Muscle of leg (tissue), 11 donors: Measurements from ENCODE around the gene BRCA1. TPM values are rescaled to one million over a fixed set of nuclear protein-coding genes. Genes with fewer than 3 reads are reported as not detected.
"Not testable (repeated sequence)": the region's sequence is repeated elsewhere in the genome, so short reads cannot be mapped to it uniquely, and the experiment has no call there.

Source experiments
- DNase-seq: peaks from one replicate; pipeline ENCODE4 v3.0.0; 2013
- H3K27ac ChIP-seq: one replicate; pipeline ENCODE4 v1.5.1; 2013; ENCODE audit warnings: mild to moderate bottlenecking, low read length, control low read depth
- H3K27me3 ChIP-seq: one replicate; pipeline ENCODE4 v1.6.1; 2013; ENCODE audit warnings: low read length; ENCODE audit not compliant: control insufficient read depth, insufficient read depth
- H3K36me3 ChIP-seq: one replicate; pipeline ENCODE4 v1.6.1; 2013; ENCODE audit warnings: low read length; ENCODE audit not compliant: control insufficient read depth, insufficient read depth
- H3K4me1 ChIP-seq: one replicate; pipeline ENCODE4 v1.6.1; 2013; ENCODE audit warnings: low read length; ENCODE audit not compliant: control insufficient read depth, insufficient read depth
- H3K4me3 ChIP-seq: one replicate; pipeline ENCODE4 v1.5.1; 2013; ENCODE audit warnings: low read length, control low read depth
- H3K9me3 ChIP-seq: replicated peaks from 2 replicates; pipeline ENCODE4 v1.6.1; 2013; ENCODE audit warnings: low read depth, low read length; ENCODE audit not compliant: control insufficient read depth
- WGBS: methylation state at CpG from one replicate; pipeline ENCODE4 v1.1.5; 2013; ENCODE audit warnings: missing lambda C conversion rate; ENCODE audit not compliant: insufficient coverage; 5-methylcytosine and 5-hydroxymethylcytosine counted together
- polyA plus RNA-seq, 8 donors: library from polyadenylated mRNA; unstranded; fragments of 120-200 nt; gene quantifications; one replicate each; pipeline versions ENCODE4 v1.2.1 to v1.2.3, GENCODE V29; 2013; ENCODE audit warnings: inconsistent platforms in 1 of 8, low replicate concordance in 1 of 8; ENCODE audit not compliant: insufficient read length in 8 of 8, insufficient read depth in 1 of 8
- total RNA-seq: library from RNA; stranded (reverse); fragments of 120-200 nt; gene quantifications from one replicate; pipeline ENCODE4 v1.2.4, GENCODE V29; 2013

Gene BRCA1
- total and polyA plus RNA-seq, 9 donors: 8.1 to 12.3 (median 9.1) TPM

DNA sequence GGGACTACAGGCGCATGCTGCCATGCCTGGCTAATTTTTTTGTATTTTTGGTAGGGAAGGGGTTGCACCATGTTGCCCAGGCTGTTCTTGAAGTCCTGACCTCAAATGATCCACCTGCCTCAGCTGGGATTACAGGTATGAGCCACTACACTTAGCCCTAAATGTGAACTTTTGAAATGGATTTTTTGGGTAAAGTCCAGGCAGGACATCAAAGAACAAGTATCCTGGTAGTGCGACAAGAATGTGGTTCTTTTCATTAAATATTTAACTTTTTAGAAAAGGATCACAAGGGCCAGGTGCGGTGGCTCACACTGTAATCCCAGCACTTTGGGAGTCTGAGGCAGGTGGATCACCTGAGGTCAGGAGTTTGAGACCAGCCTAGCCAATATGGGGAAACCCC is 30.5 kb upstream of the BRCA1 start:
- Histone ChIP-seq H3K4me1 (no peaks in the 10 kb centered on the region), H3K27me3 (no peaks in the 10 kb centered on the region), H3K4me3 (no peak overlapping the region), H3K9me3 (no peaks in the 10 kb centered on the region), H3K27ac (no peak overlapping the region), H3K36me3 (no peaks in the 10 kb centered on the region)
- no CpG with 5 or more reads among the region's 3 CpGs for WGBS
- DNase-seq: no peak

DNA sequence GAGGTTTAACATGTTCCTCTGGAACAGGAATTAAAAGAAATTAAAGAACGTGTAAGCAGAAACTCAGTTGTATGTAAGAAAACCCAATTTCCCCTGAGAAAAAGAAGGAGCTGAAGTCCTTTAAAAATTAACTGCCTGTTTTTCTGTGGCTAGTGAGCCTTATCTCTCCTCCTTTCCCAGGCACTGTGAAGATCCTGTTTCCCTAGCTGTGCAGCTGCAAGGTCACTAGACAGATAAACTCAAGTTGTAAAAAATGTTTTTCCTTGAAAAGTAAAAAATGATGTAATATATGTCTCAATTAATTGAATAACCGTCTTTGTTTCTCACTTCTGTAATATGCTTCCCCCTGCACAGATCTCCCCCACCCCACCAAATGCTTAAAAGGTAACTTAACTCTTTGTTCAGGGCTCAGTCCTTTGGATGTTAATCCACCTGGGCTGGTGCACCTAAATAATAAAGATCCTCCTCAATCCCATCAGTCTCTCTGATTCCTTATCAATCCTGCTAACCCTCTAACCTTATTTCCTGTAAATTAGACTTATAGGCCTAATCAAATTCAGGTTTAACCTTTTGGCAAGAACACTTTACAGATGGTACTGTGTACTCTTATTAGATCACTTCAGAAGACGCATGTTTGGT is 28.2 kb upstream of the BRCA1 start:
- H3K36me3 ChIP-seq, H3K9me3 ChIP-seq, DNase-seq, H3K4me3 ChIP-seq, H3K27ac ChIP-seq, H3K4me1 ChIP-seq, H3K27me3 ChIP-seq: not testable (repeated sequence)
- no CpG with 5 or more reads among the region's 3 CpGs for WGBS

DNA sequence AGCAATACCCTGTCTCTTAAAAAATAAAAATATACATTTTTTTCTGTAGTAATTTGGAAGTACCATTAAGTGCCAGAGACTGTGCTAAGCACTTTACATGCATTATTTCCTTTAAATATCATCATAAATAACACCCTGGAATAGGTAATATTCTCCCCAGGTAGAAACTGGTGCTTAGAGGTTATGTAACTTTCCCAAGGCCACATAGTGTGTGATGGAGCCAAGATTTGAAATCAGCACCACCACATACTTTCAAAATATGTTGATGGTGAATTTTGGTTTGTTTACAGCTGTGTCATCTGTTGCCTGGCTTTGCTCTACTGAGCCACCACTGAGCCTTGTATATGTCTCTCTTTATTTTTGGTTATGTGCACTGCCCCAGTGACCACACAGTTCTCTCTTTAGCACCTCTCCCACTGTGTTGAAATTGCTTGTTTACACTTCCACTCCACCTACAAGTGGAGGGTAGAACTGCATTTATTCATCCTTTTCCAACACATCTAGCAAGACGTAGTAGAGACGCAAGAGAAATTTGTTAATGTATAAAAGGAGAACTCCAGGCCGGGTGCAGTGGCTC is 26.8 kb upstream of the BRCA1 start:
- WGBS: no CpG with 5 or more reads among the region's 3 CpGs
- DNase-seq: no peak
- Histone ChIP-seq H3K9me3 (no peaks in the 10 kb centered on the region), H3K4me1 (no peaks in the 10 kb centered on the region), H3K36me3 (no peaks in the 10 kb centered on the region), H3K27me3 (no peaks in the 10 kb centered on the region), H3K4me3 (no peak overlapping the region), H3K27ac (no peak overlapping the region)

DNA sequence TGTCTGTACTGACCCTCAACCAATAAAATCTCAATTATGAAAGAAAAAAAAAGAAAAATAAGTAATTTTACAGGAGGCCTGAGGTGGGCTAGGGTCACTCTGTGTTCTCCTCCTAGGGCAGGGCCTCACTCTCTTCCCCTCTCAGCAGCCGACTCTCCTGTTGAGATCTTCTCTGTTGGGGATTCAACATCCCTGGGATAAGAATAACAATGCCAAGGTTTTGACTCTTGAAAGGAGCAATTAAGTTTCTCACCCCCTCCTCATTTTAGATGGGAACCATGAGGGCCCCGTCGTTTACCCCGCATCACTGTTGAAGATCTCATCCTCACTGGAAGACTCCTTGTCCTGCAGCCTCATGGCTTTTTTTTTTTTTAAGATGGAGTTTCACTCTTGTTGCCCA is 21.5 kb upstream of the BRCA1 start:
- H3K36me3 ChIP-seq: peaks cover 6% of the 10 kb centered on the region
- H3K27me3 ChIP-seq: no peaks in the 10 kb centered on the region
- 93% methylated on average over 3 of the region's 4 CpGs for WGBS
- no peak overlapping the region for H3K27ac ChIP-seq
- no peaks in the 10 kb centered on the region for H3K9me3 ChIP-seq
- no peaks in the 10 kb centered on the region for H3K4me1 ChIP-seq
- DNase-seq: no peak
- no peak overlapping the region for H3K4me3 ChIP-seq

DNA sequence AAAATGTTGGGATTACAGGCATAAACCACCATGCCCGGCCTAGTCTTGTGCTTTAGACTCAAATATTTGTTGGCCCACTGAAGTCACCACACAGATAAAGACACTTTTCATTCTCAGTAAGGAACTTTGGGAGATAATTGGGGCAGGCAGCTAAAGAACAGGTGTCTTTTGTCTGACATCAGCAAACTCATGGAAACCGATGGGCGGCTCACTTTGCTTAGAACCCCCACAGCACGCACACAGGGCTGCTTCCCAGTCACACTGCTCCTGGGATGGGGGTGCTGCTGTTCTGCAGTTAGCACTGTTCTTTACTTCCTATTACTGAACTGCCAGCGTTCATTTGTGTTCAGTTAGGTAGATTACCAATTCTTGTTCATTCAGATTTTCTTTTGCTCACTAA is 18.0 kb upstream of the BRCA1 start:
- Histone ChIP-seq H3K27me3 (no peaks in the 10 kb centered on the region), H3K4me1 (no peaks in the 10 kb centered on the region), H3K9me3 (no peaks in the 10 kb centered on the region), H3K36me3 (peaks cover 6% of the 10 kb centered on the region), H3K4me3 (no peak overlapping the region), H3K27ac (no peak overlapping the region)
- DNase-seq: no peak
- no CpG with 5 or more reads among the region's 5 CpGs for WGBS

DNA sequence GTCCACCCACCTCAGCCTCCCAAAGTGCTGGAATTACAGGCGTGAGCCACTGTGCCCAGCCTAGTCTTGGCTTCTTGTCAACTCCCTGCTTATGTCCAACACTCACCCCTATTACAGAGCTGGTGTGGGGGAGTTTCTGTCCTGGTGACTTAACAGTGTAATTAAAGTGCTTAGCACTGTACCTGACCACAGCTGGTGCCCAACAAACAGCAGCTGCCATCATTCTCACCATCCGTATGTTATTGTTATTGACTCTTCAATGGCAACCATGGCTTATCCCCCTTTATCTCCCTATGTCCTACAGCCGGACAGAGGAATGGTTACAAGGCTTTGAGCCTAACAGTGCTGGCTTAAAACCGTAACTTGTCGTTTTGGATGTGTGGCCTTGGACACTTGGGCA is 17.0 kb upstream of the BRCA1 start:
- WGBS: 83% methylated on average over 4 of the region's 5 CpGs
- H3K4me1 ChIP-seq: no peaks in the 10 kb centered on the region
- H3K27ac ChIP-seq: no peak overlapping the region
- DNase-seq: no peak
- no peak overlapping the region for H3K4me3 ChIP-seq
- no peaks in the 10 kb centered on the region for H3K27me3 ChIP-seq
- H3K36me3 ChIP-seq: peaks cover 6% of the 10 kb centered on the region
- H3K9me3 ChIP-seq: no peaks in the 10 kb centered on the region

DNA sequence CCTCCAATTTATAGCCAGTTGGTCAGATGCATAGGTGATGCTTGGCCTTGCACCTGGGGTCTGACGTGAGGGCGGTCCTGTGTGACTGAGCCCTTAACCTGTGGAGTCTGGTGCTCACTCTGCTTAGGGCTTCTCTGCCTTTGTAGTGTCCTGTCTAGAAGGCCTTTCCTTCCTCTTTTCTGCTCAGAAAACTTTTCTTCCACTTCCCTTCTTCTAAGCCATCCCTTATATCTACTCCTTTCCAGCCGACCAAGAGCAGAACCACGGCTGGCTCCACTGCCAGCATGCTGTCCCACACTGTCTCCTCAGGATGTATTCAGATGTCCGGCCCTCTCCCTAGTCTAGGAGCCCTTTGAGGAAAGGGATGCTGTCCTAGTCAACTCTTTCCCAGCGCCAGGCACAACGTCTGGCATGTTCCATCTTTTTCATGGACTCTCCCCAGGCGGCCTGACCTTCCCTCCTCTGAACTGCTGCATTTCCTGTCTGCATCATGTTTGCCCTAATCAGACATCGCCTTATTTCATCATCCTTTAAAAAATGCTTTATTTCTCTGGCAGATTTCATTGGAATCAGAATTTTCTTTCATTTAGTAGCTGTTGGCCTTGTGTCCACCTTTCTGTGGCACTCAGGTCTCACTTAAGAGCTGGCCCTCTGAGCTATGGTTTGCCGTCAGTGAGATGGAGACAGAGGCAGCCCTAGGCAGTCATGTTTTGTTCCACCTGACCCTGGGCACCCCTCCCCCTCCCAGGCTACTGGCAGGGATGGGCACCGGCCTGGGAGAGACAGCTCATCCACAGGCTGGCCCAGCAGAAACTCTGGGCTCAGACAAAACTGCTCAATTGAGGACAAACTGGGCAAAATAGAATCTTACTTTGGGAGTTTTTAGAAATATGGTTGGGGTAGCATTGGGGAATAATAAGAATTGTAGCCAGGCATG is 15.5 kb upstream of the BRCA1 start:
- Histone ChIP-seq H3K4me1 (no peaks in the 10 kb centered on the region), H3K4me3 (no peak overlapping the region), H3K27ac (no peak overlapping the region), H3K27me3 (no peaks in the 10 kb centered on the region), H3K36me3 (peaks cover 6% of the 10 kb centered on the region), H3K9me3 (no peaks in the 10 kb centered on the region)
- no peak for DNase-seq
- 87% methylated on average over 10 of the region's 11 CpGs for WGBS

DNA sequence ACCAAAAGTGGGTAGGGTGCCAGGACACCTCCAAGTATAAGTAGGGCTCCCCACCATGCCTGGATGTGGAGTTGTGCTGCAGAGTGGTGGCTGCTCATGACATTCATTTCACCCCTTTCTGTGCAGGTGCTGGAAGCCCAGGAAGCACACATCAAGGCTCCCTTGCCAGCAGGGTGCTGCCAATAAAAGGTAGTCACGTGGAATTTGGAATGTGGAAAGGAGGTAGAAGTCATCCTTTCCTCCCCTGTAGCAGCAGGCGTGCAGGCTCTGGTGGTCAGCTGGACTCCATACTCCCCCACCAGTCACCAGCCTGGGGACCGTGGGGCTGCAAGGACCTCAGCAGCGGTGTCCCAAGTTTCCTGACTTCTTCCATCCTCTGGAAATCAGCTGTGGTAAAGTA is 13.4 kb upstream of the BRCA1 start:
- DNase-seq, H3K27me3 ChIP-seq, H3K27ac ChIP-seq, H3K4me1 ChIP-seq, H3K9me3 ChIP-seq, H3K4me3 ChIP-seq: not testable (repeated sequence)
- 40% methylated on average over 1 of the region's 4 CpGs for WGBS
- H3K36me3 ChIP-seq: peaks cover 19% of the 10 kb centered on the region

DNA sequence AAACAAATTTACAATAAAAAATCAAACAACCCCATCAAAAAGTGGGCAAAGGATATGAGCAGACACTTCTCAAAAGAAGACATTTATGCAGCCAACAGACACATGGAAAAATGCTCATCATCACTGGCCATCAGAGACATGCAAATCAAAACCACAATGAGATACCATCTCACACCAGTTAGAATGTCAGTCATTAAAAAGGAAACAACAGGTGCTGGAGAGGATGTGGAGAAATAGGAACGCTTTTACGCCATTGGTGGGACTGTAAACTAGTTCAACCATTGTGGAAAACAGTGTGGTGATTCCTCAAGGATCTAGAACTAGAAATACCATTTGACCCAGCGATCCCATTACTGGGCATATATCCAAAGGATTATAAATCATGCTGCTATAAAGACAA is 11.4 kb upstream of the BRCA1 start:
- not testable (repeated sequence) for H3K4me3 ChIP-seq, H3K9me3 ChIP-seq, H3K27me3 ChIP-seq, H3K27ac ChIP-seq, DNase-seq, H3K4me1 ChIP-seq
- peaks cover 22% of the 10 kb centered on the region for H3K36me3 ChIP-seq
- no CpG with 5 or more reads among the region's 3 CpGs for WGBS

DNA sequence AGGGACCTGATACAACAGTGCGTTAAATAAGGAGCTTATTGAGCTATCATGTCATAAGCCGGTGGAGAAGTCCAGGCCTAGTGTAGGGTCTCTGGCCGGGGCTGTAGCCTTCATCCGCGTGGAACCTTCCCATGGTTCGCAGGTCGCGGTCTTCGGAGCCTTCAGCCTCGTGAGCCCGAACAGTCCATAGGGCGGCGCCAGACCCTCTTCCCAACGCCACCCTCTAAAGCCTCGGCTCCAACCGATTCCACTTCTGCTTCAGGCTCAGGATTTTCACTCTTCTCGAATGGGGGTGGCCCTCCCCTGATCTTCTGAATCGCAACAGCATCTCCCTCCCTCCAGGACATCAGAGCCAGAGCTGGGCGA is 10.3 kb upstream of the BRCA1 start:
- Histone ChIP-seq H3K27ac (no peak overlapping the region), H3K4me3 (no peak overlapping the region), H3K36me3 (peaks cover 22% of the 10 kb centered on the region), H3K27me3 (no peaks in the 10 kb centered on the region), H3K4me1 (no peaks in the 10 kb centered on the region), H3K9me3 (no peaks in the 10 kb centered on the region)
- no peak for DNase-seq
- WGBS: 87% methylated on average over 18 of the region's 19 CpGs
